HG03196 (cell line): Measurements from ENCODE around the gene MYLIP.
A peak's percentile ranks its signal among the peaks of the same experiment; 100 is the strongest.

Experiments
- ATAC-seq: cut with Tn5 transposase; IDR thresholded peaks from one replicate; pipeline ENCODE4 v1.9.1; 2021; ENCODE audit not compliant: unreplicated experiment

Gene MYLIP

DNA sequence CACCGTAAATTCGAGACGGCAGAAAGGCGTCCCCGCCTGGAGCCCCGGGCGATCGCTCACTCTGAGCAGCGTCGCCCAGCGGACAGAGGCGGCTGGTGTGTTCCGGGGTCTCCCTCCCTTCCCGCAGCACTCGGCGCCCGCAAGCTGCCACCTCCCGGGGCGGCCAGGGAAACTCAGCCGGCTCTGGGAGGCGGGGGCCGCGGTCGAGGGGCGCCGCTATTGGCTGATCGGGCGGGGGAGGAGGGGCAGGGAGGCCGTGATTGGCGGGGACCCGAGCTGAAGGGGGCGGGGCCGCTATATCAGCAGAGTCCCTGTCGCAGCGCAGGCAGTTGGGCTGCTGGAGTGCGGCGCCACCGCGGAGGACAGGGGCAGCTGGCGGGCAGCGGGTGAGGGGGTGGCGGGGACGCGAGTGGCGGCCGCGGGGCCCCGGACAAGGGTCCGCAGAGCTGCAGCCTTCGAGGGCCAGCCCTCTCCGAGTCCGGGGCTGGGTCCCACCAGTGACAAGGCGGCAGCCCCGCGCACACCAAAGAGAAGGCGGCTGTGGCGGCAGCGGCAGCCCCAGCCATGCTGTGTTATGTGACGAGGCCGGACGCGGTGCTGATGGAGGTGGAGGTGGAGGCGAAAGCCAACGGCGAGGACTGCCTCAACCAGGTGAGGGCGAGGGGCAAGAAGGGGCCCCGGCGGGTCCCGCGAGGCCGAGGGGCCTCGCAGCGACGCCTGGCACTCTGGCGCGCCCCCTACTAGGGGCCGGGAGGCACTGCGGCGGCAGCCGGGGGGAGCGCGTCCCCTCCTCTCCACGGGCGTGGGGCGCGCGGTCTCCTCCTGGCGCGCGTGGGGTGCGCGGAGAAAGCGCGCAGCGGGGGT lies at the start of gene MYLIP:
TSS of gene MYLIP (plus strand) at position 328 of the 864 bp plus-strand sequence. CDS start at position 565, 237 bp downstream.
- ATAC-seq = peak; percentile 76

DNA sequence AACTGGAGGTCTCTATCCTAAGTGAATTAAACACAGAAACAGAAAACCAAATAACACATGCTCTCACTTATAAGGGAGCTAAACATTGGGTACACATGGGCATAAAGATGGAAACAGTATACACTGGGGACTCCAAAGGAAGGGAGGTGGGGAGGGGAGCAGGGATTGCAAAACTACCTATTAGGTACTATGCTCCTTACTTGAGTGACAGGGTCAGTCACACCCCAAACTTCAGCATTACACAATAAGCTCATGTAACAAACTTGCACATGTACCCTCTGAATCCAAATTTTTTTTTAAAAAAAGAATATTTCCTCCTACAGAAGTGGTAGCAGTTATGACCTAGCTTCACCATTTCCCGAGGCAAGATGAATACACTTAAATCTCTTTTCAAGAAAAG lies 49.5 kb upstream of the MYLIP start:
- ATAC-seq = no peak

DNA sequence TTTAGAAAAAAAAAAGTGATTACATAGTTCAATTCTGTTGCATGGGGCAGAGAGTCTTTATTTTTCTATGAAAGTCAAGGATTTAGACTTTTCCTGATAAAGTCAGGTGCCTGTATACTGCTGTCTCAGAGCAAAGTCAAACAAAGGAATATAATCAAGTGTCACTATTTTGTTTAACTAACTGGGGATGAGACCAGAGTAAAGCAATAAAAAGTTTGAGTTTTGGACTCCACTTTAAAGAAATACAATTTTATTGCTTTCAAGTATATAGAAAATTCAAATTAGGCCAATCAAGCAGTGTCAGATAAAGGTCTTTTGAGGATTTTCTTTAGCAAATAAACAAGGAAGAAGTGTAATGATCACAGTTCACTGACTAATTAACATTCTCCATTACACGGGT lies 48.7 kb upstream of the MYLIP start:
- ATAC-seq = no peak

GRCh38 chr6:16081326-16081725 lies 47.6 kb upstream of the MYLIP start:
- ATAC-seq = no peak

GRCh38 chr6:16082361-16082760 lies 46.5 kb upstream of the MYLIP start:
- no peak for ATAC-seq

DNA sequence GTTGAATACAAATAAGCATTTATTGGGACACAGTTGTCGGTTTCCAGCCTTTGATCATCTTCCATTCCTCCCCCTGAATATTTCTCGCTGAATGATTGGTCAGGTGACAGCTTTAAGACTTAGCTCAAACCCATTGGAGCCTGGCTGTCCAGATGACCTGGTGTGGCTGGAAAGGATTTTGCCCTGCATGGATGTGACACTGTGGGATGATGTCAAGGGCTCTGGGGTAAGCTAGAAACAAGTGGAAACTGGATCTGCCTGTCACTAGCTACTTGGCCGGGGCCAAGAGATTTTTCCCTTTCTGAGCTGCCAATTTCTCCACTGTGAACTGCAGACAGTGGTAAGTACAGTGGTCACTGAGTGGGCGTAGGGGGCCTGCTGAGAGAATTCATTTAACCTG lies 41.9 kb upstream of the MYLIP start:
- no peak for ATAC-seq

DNA sequence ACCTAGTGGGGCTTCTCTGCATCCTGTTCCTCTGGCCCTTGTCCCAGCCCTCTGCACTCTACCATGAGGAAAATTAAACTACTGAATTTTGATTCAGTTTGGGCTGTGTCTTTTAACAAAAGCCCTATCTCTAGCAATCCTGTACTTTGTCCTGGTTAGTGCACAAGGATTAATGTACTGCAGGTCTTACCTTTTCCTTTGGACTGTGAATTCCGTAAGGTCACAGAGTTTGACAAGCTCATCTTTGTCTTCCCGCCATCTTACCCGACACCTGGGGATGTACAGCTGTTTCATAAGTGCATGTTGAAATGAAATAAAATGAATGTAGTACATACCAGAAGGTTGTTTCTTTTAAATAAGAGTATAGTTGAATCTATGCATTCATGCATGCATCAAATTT lies 41.5 kb upstream of the MYLIP start:
- ATAC-seq = no peak

- no peak for ATAC-seq
These were observed 40.5 kb upstream of the MYLIP start for GRCh38 chr6:16088409-16088808.

DNA sequence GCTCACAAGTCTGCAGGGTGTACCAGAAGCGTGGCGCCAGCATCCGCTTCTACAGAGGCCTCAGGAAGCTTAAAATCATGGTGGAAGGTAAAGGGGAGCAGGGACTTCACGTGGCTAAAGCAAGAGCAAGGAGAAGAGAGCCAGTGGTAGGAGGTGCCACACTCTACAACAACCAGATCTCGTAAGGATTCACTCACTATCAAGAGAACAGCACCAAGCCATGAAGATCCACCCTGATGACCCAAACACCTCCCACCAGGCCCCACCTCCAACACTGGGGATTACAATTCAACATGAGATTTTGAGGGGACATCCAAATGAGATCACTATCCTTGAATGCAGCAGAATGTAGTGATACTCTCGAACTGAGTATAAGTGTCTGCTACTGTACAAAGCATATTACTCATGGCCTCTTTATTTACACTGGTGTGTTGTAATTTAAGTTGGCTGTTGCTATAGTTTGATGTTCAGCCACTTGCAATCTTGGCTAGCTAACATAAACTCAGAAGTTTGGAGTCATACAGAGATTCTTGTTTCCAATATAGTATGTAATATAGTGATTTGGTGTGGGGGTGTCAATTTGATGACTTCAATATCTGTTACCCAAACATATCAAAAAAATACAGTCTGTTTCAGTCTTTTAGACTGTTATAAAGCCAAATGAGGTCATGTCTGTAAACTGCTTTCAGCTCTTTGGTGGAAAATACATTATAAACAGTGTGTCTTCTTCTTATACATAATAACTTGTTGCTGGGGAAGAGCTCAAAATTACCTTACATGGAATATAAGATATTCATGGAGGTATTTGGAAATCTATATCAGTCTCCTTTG lies 39.4 kb upstream of the MYLIP start:
- no peak for ATAC-seq

DNA sequence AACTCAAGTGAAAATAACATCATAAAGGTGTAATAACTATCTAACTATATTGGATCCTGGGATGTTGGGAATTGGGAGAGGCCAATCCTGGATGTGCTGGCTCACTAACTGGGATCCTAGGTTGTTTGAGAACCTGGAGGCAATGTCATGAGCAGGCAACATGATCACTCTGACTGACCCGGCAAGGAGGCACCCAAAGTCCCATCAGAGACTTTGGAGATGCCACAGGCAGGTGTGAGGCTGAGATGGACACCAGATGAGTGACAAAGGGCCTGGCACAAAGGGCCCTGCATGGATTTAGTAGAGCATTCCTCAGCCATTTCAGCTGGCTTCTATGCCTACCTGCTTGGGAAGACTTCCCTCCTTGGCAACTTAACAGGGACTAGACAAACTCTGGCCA lies 38.4 kb upstream of the MYLIP start:
- ATAC-seq = no peak

DNA sequence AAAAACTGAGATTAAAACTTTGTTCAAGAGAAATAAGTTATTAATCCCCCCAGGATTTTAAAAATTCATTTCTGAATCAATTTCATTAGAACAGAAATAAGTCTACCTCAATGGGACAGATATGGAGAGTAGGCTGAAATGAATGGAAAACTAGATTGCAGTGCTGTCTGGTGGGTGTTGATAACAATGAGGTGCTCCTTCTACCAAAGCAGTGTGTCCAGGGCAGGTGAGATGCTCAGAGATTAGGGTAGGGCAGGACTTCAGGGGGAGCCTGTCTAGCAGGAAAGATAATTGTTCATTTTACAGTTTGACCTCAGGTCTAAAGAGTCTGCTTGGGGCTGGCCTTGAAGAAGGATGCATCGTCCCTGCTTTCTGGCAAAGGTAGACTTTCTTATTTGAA lies 38.0 kb upstream of the MYLIP start:
- no peak for ATAC-seq

GRCh38 chr6:16092140-16092539 lies 36.7 kb upstream of the MYLIP start:
- no peak for ATAC-seq

DNA sequence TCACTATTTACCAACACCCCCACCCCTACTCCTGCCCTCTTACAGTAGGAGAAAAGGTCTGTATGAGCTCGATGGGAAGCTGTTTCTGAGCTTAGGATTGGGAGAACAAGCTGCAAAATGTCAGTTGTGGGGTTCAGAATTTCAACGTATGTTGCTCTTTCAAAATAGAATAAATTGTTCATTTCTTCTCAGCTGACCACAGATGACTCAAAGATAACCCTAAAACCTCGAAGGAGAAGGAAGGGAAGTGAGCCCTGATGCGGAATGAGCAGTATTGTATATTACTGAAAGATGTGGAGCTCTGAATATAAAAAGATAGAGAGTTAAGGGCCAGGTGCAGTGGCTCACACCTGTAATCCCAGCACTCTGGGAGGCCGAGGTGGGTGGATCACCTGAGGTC lies 35.9 kb upstream of the MYLIP start:
- no peak for ATAC-seq

GRCh38 chr6:16095180-16095579 lies 33.7 kb upstream of the MYLIP start:
- ATAC-seq = no peak

- peak; percentile 75 for ATAC-seq
These were observed 31.3 kb upstream of the MYLIP start for GRCh38 chr6:16097382-16098171.

DNA sequence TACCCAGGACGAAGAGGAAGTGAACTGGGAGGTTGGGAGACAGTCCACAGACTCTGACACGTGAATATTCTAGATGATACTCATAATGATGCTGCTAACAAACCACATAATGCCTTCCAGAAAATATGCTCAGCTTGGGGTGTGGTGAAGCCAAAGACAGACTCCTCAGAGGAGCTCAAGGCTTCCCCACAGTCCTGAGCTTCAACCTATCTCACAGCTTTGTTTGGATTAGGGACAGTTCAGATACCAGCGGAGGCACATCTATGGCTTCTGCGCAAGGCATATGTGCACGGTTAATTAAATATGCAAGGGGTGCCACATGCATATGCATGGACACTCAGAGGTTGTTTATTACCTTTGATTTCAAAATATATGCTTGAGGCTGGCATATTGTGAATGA lies 30.7 kb upstream of the MYLIP start:
- no peak for ATAC-seq

DNA sequence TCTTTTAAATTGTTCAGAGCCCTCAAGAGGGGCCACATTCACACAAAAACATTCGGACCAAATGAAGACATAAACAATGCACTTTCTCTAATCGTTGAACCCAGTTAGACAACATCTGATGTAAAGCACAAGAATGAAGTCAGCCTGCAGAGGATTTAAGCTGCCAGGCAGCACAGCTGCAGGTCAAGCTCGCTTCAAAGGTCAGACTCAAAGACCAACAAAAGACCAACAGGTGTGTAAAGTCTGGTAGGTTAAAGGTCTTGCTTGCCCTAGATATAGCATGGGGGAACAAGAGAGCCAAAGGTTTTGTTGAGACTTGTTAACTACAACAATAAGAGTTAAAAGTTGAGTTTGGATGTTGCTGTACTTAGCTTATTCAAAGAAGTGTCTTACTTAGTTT lies 26.7 kb upstream of the MYLIP start:
- no peak for ATAC-seq

GRCh38 chr6:16103722-16104121 lies 25.2 kb upstream of the MYLIP start:
- ATAC-seq = no peak

DNA sequence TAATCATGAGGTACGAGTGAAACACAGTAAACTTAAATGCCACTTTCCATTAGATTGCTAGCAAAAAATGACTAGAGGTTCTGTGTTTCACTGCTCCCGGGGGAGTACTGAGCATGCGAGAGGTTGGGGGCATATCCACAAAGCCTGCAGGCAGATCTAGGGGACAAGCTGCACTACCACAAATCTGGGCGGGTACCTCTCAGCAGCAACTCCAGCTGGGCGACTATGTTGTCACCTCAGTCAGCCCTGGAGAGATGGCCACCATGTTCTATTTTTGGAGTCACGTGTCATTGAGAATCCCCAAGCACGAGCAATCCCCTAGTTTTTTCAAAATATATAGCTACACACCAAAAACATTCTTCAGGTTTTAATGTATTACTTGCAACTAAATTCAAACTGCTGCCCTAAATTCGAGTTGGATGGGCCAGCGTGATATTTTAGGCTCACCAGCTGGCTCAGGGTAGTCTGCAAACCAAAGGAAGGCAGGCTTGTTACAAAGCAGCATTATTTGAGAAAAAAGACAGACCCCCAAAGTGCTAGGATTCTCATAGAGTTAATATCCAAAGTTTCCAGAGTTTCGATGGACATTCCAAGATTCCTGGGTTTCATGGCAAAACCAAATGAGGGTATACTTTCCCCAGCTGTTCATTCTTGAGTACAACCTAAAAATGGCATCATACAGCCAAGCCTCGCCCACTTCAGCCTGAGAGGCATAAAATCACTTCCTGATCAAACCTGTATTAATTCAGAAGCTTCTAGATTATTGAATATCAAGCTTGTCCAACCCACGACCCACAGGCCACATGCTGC lies 24.1 kb upstream of the MYLIP start:
- ATAC-seq = no peak

- ATAC-seq = no peak
These were observed 23.0 kb upstream of the MYLIP start for GRCh38 chr6:16105854-16106253.
